ENCODE results near the gene PACS1.

- TF ChIP-seq SIN3A (IDR thresholded peaks at IDR 0.05; ENCODE audit: borderline replicate concordance, insufficient read depth, low read length) (no peak), POLR2AphosphoS5 (IDR thresholded peaks at IDR 0.05; ENCODE audit: low read depth, low read length) (no peak), TAF1 (IDR thresholded peaks at IDR 0.05; ENCODE audit: borderline replicate concordance, insufficient read depth, low read length) (no peak)
Measured at GRCh38 chr11:66291706-66292542, 221.9 kb downstream of the PACS1 start, which contains the start of gene TMEM151A.

Data from PFSK-1 (cell line).